Stimulated activated CD8-positive, alpha-beta memory T cell treated with anti-CD3 and anti-CD28 coated beads, Interleukin-7, amount 100 ng/mL, for 4 hours (primary cell): Measurements from ENCODE around the gene KRT9.
A peak's percentile ranks its signal among the peaks of the same experiment; 100 is the strongest.
"Not testable (repeated sequence)": the region's sequence is repeated elsewhere in the genome, so short reads cannot be mapped to it uniquely, and the experiment has no call there.

Experiments used
- DNase-seq, 2 donors: peaks; one replicate each; pipeline ENCODE4 v3.0.0-alpha.2; 2020; ENCODE audit warnings: low read depth in 2 of 2

The KRT9 gene

GRCh38 chr17:41578971-41579370 is 7.1 kb upstream of the KRT9 start:
- no peak for DNase-seq

- no peak for DNase-seq
These were observed 6.7 kb upstream of the KRT9 start for GRCh38 chr17:41578538-41578937.

GRCh38 chr17:41576740-41577139 is 4.9 kb upstream of the KRT9 start:
- DNase-seq, result not testable (repeated sequence)

- DNase-seq, result no peak
These were observed 3.5 kb upstream of the KRT9 start for GRCh38 chr17:41575336-41575735.

GRCh38 chr17:41567317-41567716 is 4.5 kb downstream of the KRT9 start:
- no peak for DNase-seq

- no peak for DNase-seq
These were observed 6.5 kb downstream of the KRT9 start for GRCh38 chr17:41565338-41565737.

GRCh38 chr17:41563607-41564170 is 8.2 kb downstream of the KRT9 start:
- DNase-seq, result no peak

GRCh38 chr17:41561554-41561953 is 10.3 kb downstream of the KRT9 start:
- DNase-seq, result no peak

- DNase-seq, result no peak
These were observed 12.3 kb downstream of the KRT9 start for GRCh38 chr17:41559548-41559947.

- DNase-seq, result no peak
These were observed 14.9 kb downstream of the KRT9 start for GRCh38 chr17:41556931-41557330.

GRCh38 chr17:41556306-41556705 is 15.6 kb downstream of the KRT9 start:
- no peak for DNase-seq

- no peak for DNase-seq
These were observed 16.6 kb downstream of the KRT9 start for GRCh38 chr17:41555105-41555887.

- no peak for DNase-seq
These were observed 17.7 kb downstream of the KRT9 start for GRCh38 chr17:41553987-41554680.

GRCh38 chr17:41553176-41553575 is 18.7 kb downstream of the KRT9 start:
- DNase-seq, result no peak

GRCh38 chr17:41552455-41552854 is 19.4 kb downstream of the KRT9 start:
- no peak for DNase-seq

- DNase-seq, result no peak
These were observed 20.5 kb downstream of the KRT9 start for GRCh38 chr17:41551365-41551764.

- no peak for DNase-seq
These were observed 22.2 kb downstream of the KRT9 start for GRCh38 chr17:41549596-41550039.

GRCh38 chr17:41548844-41549595 is 22.8 kb downstream of the KRT9 start:
- peak; percentile 64 to 66 for DNase-seq

GRCh38 chr17:41547921-41548843 is 23.7 kb downstream of the KRT9 start:
- DNase-seq, result peak; percentile 54 to 62

GRCh38 chr17:41547378-41547841 is 24.4 kb downstream of the KRT9 start:
- DNase-seq, result no peak

- DNase-seq, result no peak
These were observed 25.0 kb downstream of the KRT9 start for GRCh38 chr17:41546819-41547218.
